HG03108 (cell line): ENCODE results near the gene TBC1D22A.

ENCODE experiments used
- ATAC-seq: cut with Tn5 transposase; IDR thresholded peaks from one replicate; pipeline ENCODE4 v1.9.1; 2021; ENCODE audit warnings: moderate library complexity; ENCODE audit not compliant: unreplicated experiment

Gene TBC1D22A

GRCh38 chr22:47051441-47052071, 289.1 kb downstream of the TBC1D22A start:
- ATAC-seq = no peak

GRCh38 chr22:47052236-47053012, 290.0 kb downstream of the TBC1D22A start:
- ATAC-seq = no peak

GRCh38 chr22:47053013-47053725, 290.7 kb downstream of the TBC1D22A start:
- ATAC-seq = no peak

- no peak for ATAC-seq
These were observed 291.3 kb downstream of the TBC1D22A start for GRCh38 chr22:47053726-47054141.

- no peak for ATAC-seq
These were observed 292.0 kb downstream of the TBC1D22A start for GRCh38 chr22:47054231-47055072.

DNA sequence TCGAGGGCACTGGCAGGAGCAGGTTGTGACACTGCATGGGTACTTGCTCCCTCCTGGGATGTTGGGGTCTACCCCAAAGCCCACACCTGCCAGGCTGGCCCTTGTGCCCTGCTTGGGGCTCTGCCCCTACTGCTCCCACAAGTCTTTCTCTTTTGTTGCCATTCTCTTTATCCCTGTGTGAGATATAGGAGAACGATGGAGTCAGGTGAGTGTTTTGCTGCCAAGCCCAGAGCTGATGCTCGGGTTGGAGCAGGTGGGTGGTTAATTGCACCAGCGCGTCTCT, 292.6 kb downstream of the TBC1D22A start:
- no peak for ATAC-seq

DNA sequence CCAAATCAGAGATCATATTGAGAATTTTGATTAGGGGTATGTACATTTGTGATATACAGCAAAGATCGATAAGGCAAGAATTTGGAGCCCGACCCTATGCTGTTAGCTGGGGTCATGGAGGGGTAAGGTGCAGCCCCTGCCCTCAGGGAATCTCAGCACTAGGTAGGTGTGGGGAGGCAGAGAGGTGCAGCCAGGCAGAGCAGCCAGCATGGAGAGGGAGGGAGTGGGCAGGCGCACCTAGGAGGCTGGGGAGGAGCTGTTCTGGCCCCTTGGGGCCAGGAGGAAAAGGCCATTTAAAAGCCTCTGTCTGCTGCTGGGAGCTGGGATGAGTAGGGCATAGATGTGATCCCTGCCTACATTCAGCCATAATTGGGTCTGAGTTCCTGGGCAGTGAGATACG, 293.0 kb downstream of the TBC1D22A start:
- no peak for ATAC-seq

GRCh38 chr22:47055921-47056320, 293.5 kb downstream of the TBC1D22A start:
- no peak for ATAC-seq

DNA sequence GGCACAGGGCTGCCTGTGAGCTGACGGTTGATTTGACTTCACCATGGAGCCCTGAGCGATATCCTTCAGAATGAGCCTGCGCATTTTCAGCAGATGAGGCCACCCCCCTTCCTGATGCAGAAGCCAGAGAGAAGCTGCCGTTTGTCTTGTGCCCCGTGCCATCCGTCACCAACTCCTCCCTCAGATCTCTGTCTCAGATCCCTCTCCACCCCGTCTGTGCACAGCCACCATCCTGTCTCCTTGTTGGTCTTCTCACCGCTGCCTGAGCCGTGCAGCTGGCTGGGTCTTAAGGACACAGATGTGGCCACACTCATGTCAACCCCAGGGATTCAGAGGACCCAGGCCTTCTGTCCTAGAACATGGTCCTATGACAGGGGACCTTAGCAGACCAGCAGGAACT, 293.9 kb downstream of the TBC1D22A start:
- no peak for ATAC-seq

- no peak for ATAC-seq
These were observed 294.5 kb downstream of the TBC1D22A start for GRCh38 chr22:47056776-47057470.

GRCh38 chr22:47057916-47058585, 295.6 kb downstream of the TBC1D22A start:
- ATAC-seq = no peak

DNA sequence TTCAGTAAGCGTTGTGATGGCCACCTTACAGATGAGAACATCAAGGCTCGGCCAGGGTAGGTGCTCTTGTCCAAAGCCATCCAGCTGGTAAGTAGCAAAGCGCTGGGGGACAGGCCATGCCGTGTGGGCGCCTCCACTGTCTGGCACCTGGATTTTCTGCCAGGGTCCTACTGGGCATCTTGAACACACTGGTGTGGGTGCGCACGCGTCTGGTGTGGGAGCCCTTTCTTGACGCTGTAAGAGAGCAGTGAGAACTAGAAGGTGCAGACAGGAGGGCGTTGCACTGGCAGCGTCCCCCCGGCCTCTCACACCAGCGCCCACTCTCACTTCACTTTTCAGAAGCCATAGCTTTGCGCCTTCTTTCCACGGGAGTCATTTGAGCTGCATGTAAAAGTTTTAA, 296.6 kb downstream of the TBC1D22A start:
- ATAC-seq = no peak

- no peak for ATAC-seq
These were observed 297.3 kb downstream of the TBC1D22A start for GRCh38 chr22:47059701-47060161.

DNA sequence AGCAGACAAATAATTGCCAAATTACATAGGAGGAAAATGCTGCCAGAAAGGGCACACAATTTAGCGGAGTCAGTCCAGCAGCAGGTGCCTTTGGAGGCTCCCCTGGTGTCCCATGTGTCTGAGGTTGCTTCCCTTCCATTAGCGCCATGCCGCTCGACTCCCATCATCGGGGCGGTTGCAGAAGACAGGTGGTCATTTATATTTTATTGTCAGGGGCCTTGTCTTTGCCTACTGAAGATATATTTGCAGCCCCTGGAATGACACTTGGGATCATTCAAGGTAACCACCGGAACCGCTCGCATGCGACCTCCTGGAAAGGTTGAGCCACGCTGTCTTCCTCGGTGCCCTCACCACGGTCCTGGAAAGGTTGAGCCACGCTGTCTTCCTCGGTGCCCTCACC, 298.3 kb downstream of the TBC1D22A start:
- ATAC-seq = no peak

DNA sequence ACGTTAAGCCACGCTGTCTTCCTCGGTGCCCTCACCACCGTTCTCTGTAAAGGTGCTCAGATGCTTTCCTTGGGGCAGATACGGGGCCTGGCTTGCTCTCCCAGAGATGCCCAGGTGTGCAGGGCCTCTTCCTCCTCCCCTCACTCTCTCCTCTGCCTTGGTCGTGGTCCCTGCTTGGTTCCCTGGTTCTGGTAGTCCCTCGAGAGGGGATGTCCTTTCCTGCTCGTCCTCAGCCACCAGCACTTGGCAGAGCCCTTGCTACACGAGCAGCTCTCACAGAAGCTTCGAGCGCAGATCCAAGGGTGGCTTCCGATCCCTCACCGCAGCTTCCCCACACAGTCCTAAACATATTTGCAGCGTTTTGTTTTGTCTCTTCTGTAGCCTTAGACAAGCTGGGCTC, 298.8 kb downstream of the TBC1D22A start:
- no peak for ATAC-seq

DNA sequence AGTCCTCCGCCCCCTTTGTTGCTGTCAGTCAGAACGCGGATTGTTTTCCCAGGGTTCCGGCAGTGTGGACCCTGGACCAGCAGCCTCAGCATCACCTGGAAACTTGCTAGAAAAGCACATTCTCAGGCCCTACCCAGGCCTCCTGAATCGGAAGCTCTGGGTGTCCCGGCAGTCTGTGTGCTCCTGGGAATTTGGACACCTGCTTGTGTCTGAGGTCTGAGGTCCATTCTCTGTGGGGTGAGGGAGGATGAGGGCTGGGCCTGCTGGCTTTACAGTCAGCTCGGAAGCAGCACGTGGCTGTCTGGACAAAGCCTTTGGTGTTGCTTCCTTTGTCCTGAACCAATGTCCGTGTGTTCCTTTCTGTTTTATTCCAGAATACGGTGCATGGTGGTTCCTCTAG, 299.7 kb downstream of the TBC1D22A start:
- ATAC-seq = no peak

- ATAC-seq = no peak
These were observed 300.6 kb downstream of the TBC1D22A start for GRCh38 chr22:47063071-47063509.

DNA sequence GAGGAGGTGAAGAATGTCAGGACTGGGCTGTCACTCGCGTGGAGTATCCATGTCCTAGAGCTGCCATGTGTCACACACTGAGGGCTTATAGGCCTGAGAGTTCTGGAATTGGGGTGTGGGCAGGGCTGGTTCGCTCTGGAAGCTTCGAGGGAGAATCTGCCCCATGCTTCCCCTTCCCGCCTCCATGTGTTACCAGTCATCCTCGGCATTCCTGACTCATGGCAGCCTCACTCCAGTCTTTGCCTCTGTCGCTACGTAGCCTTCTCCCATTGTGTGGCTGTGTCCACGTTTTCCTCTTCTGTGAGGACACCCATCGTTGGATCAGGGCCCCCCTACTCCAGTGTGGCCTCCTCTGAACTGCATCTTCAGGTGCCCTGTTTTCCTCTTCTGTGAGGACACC, 301.2 kb downstream of the TBC1D22A start:
- ATAC-seq = no peak

- no peak for ATAC-seq
These were observed 301.6 kb downstream of the TBC1D22A start for GRCh38 chr22:47064016-47064415.

- ATAC-seq = no peak
These were observed 302.0 kb downstream of the TBC1D22A start for GRCh38 chr22:47064416-47064815.
